GM12892 (cell line): ENCODE measurements around the gene SLFN11.

Source experiments
- POLR2A ChIP-seq: IDR thresholded peaks from 2 replicates; pipeline ENCODE4 v1.6.1; 2011; ENCODE audit warnings: low read depth, low read length, control low read depth
- POLR2AphosphoS5 ChIP-seq: IDR thresholded peaks from 2 replicates; pipeline ENCODE4 v1.6.1; 2011; ENCODE audit warnings: low read depth, low read length, control low read depth
- TAF1 ChIP-seq: IDR thresholded peaks from 2 replicates; pipeline ENCODE4 v1.6.1; 2011; ENCODE audit warnings: low read depth, mild to moderate bottlenecking, control low read depth, low read length, borderline replicate concordance

- TF ChIP-seq POLR2AphosphoS5 (no peak), POLR2A (peak; percentile 47; the same call in 1 of the 2 replicates), TAF1 (no peak)
These were observed 5.2 kb downstream of the SLFN11 start for GRCh38 chr17:35368081-35368830.
